Small intestine (tissue), 7 donors: Measurements from ENCODE around the gene RASGRP3. TPM values are rescaled to one million over a fixed set of nuclear protein-coding genes. Genes with fewer than 3 reads are reported as not detected.

Source experiments
- DNase-seq, 2 donors: peaks; one replicate each; pipeline versions ENCODE4 v3.0.0 to v3.0.0-alpha.2; 2013
- FAIRE-seq: peaks from 2 replicates; lab custom pipeline; 2012; peaks lifted over from hg19 to GRCh38; lab: Jason Lieb, UNC
- H3K27ac ChIP-seq, 3 donors: one replicate each; pipeline ENCODE4 v1.5.1; 2013; ENCODE audit warnings: low read length in 2 of 3, mild to moderate bottlenecking in 2 of 3, control low read depth in 1 of 3, inconsistent platforms in 1 of 3, low read depth in 1 of 3, moderate library complexity in 1 of 3
- H3K27me3 ChIP-seq, 3 donors: one replicate each; pipeline ENCODE4 v1.6.1; 2013; ENCODE audit warnings: low read length in 3 of 3, inconsistent platforms in 1 of 3; ENCODE audit not compliant: control insufficient read depth in 3 of 3, insufficient read depth in 3 of 3
- H3K36me3 ChIP-seq, 3 donors: one replicate each; pipeline ENCODE4 v1.6.1; 2013; ENCODE audit warnings: low read length in 3 of 3, inconsistent platforms in 1 of 3, low read depth in 1 of 3, mild to moderate bottlenecking in 1 of 3, moderate library complexity in 1 of 3; ENCODE audit not compliant: control insufficient read depth in 3 of 3, insufficient read depth in 2 of 3
- H3K4me1 ChIP-seq, 3 donors: one replicate each; pipeline ENCODE4 v1.6.1; 2013; ENCODE audit warnings: low read length in 2 of 3, inconsistent platforms in 1 of 3, low read depth in 1 of 3, mild to moderate bottlenecking in 1 of 3, moderate library complexity in 1 of 3; ENCODE audit not compliant: control insufficient read depth in 3 of 3, insufficient read depth in 2 of 3
- H3K4me3 ChIP-seq, 3 donors: one replicate each; pipeline ENCODE4 v1.5.1; 2013; ENCODE audit warnings: low read length in 3 of 3, control low read depth in 1 of 3, inconsistent platforms in 1 of 3, low read depth in 1 of 3, mild to moderate bottlenecking in 1 of 3, moderate library complexity in 1 of 3
- H3K9me3 ChIP-seq, 2 donors: one replicate each; pipeline ENCODE4 v1.6.1; 2013; ENCODE audit warnings: low read depth in 1 of 2, low read length in 1 of 2; ENCODE audit not compliant: control insufficient read depth in 2 of 2, insufficient read depth in 1 of 2
- WGBS, 3 donors: extraction: QIAGEN DNeasy Blood & Tissue Kit; methylation state at CpG; one replicate each; pipeline ENCODE4 v1.1.7; 2013; 5-methylcytosine and 5-hydroxymethylcytosine counted together
- polyA plus RNA-seq, 4 donors: library from polyadenylated mRNA; stranded (reverse) in 3 of 4; unstranded in 1 of 4; fragments of 200-250 nt in 3 of 4; fragments of 120-200 nt in 1 of 4; gene quantifications; one replicate each; pipeline versions ENCODE4 v1.2.1 to v1.2.3, GENCODE V29; 2013
- donor health status: healthy with polysubstance abuse.
- donor health status: control.
- donor health status: control.
- donor health status: Bipolar disorder and iron deficiency.
- donor health status: healthy.

RASGRP3 gene
- polyA plus RNA-seq, 4 donors = 1.6 to 7.9 (median 3.9) TPM

DNA sequence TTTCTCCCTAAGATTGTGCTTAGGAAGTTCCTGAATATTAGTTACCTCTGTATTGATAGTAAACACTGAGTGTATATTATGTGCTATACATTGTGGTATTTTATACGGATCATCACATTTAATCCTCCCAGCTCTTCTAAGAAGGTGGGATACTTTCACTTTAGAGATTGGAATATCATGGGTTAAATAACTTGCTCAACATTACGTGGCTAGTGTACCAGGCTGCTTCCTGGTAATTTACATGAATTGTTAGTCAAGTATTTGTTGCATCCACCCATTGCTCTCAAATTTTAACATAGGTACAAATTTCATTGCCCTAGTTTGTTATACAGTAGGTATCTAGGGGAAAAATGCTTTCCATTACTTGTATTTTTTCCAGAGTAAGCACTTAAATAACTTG, 101.2 kb downstream of the RASGRP3 start:
- FAIRE-seq (no peak), DNase-seq (no peak)
- Histone ChIP-seq H3K27ac (no peak overlapping the region), H3K36me3 (no peaks in the 10 kb centered on the region), H3K9me3 (no peaks in the 10 kb centered on the region), H3K4me1 (no peaks in the 10 kb centered on the region), H3K4me3 (no peak overlapping the region), H3K27me3 (no peaks in the 10 kb centered on the region)
- WGBS, 3 donors = 51 to 55% (median 53%) methylated on average over 2 of the region's 2 CpGs

DNA sequence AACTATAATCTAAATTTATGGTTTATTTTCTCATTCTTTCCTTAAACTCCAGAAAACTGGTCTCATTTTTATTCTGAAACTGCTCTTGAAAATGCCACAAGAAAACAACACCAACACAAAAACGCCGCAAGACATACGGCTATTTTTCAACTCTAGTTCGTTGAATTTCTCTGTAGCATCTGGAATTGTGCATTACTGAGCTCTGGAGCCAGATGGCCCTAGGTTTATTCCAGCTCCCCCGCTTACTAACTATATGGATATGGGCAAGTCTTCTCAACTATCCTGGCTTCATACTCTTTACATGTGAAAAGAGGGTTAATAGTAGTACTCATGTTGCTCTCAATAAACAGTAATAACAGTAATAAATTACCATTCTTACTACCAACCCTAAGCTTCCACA, 102.8 kb downstream of the RASGRP3 start:
- no peak for FAIRE-seq
- no peak for DNase-seq
- Histone ChIP-seq H3K4me1 (no peaks in the 10 kb centered on the region), H3K36me3 (no peaks in the 10 kb centered on the region), H3K9me3 (no peaks in the 10 kb centered on the region), H3K4me3 (no peak overlapping the region), H3K27me3 (no peaks in the 10 kb centered on the region), H3K27ac (no peak overlapping the region)
- WGBS, 3 donors = 90 to 95% (median 95%) methylated on average over 5 of the region's 5 CpGs

DNA sequence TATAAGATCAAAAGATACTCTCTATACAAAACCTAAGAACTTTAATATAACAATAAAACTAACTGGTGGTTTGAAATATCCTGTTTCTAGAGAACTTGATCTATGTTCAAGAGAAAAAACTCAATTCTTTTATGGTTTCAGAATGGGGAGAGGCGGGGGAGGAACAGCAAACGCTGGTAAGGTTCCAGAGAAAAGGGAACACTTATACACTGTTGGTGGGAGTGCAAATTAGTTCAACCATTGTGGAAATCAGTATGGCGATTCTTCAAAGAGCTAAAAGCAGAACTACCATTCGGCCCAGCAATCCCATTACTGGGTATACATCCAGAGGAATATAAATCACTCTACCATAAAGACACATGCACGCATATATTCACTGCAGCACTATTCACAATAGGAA, 105.4 kb downstream of the RASGRP3 start:
- Histone ChIP-seq H3K36me3 (peaks cover 0 to 10% (median 9%) of the 10 kb centered on the region in 3 donors), H3K4me1 (no peaks in the 10 kb centered on the region), H3K27ac (no peak overlapping the region), H3K27me3 (no peaks in the 10 kb centered on the region), H3K9me3 (no peaks in the 10 kb centered on the region), H3K4me3 (no peak overlapping the region)
- 80 to 91% (median 89%) methylated on average over 5 of the region's 5 CpGs for WGBS, 3 donors
- DNase-seq (no peak), FAIRE-seq (no peak)

DNA sequence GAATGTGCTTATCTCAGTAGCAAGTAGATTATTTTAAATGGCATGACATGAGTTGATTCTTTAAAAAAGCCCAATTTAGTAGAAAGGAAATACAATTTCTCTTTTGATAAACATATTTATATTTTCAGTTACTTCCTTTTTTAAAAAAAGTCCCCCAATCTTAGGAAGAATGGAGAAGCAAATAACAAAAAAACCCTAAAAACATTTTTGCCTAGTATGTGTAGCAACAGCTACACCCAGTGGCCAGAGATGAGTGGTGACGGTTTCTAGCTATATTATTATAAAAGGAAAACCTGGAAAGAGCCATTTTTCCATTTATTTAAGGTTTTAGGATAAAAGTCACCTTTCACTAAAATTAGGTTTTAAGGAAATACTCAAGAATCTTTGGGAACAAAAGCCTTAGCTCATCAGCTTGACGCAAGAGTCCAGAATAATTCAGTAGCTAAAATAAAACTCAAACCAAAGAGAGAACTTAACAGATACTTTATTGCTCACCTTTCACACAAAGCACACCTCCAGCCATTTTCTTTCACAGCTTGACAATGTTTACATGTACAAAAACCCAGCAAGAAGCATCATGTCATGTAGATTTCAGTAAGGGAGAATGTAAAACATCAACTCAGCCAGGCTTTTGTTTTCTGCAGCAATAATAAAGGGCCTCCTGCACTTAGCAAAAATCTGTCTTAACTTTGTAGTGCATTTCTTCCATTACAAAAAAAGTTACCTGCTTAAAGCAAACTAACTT, 106.9 kb downstream of the RASGRP3 start:
- no peak overlapping the region for H3K27ac ChIP-seq
- no peaks in the 10 kb centered on the region for H3K9me3 ChIP-seq
- DNase-seq = peak; percentile 18 to 41
- 28 to 44% (median 39%) methylated on average over 2 of the region's 2 CpGs for WGBS, 3 donors
- H3K4me1 ChIP-seq = no peaks in the 10 kb centered on the region
- FAIRE-seq = peak; percentile 84
- H3K4me3 ChIP-seq = no peak overlapping the region
- peaks cover 0 to 12% (median 9%) of the 10 kb centered on the region in 3 donors for H3K36me3 ChIP-seq
- H3K27me3 ChIP-seq = no peaks in the 10 kb centered on the region

DNA sequence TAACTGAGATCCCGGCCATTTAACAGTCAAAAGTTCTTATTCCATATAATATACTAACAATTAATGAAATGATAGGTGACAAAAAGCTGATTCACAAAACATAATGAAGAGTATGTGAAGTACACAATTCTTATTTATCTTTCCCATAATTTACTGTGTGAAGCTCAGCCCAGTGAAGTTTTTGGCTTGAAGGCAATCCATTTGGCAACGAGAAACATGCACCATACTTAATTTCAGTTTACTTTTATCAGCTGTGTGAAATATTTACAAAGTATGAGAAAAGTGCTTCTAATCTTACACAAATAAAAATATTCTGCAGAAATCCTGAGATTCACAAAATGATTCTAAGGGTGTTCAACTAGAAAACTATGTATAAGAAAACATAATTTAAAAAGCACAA, 110.3 kb downstream of the RASGRP3 start:
- no peak overlapping the region for H3K27ac ChIP-seq

DNA sequence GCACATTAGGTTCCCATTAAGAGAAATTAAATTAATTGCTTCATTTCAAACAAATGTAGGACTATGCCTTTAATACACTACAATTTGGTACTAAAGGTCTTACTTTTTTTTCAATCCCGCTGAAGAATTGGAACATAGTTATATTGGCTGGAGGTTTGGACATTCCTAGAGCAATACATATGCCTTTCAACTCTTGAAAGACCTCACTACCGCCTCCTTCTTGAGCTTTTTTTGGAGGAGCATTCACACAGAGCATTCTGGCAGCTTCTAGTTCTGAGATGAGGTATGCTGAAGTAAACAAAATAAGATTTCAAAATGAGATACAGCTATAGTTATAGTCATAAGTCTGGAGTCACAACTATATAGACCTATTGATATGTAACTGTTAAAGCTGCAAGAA, 111.8 kb downstream of the RASGRP3 start:
- DNase-seq (no peak), FAIRE-seq (no peak)
- Histone ChIP-seq H3K4me3 (no peak overlapping the region), H3K36me3 (peaks cover 0 to 17% (median 16%) of the 10 kb centered on the region in 3 donors), H3K9me3 (no peaks in the 10 kb centered on the region), H3K4me1 (no peaks in the 10 kb centered on the region), H3K27ac (no peak overlapping the region), H3K27me3 (no peaks in the 10 kb centered on the region)
- WGBS, 3 donors = 71 to 87% (median 83%) methylated on average over 2 of the region's 2 CpGs

More for the DNA sequence above, 110.3 kb downstream of the RASGRP3 start:
- no peak overlapping the region for H3K4me3 ChIP-seq
- 77 to 88% (median 84%) methylated on average over 2 of the region's 2 CpGs for WGBS, 3 donors
- FAIRE-seq (no peak), DNase-seq (no peak)
- H3K4me1 ChIP-seq = no peaks in the 10 kb centered on the region
- H3K27me3 ChIP-seq = no peaks in the 10 kb centered on the region
- peaks cover 0 to 17% (median 9%) of the 10 kb centered on the region in 3 donors for H3K36me3 ChIP-seq
- H3K9me3 ChIP-seq = no peaks in the 10 kb centered on the region

DNA sequence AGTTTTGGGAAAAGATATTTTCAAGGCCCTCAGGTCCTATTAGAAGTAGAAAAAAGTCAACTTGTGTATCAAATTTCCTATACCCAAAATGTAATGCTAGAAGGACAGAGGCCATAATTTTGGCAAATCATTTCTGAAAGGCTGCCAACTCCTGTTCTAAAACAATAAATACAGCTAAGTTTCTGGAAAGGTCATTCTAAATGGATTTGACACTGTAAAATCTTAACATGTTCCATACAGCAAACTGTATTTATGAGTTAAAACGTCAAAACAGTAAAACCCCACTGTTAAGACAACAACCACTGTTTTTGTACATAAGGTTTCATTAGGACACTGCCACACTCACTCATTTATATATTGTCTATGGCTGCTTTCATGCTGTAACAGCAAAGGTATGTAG, 113.0 kb downstream of the RASGRP3 start:
- no peak for DNase-seq
- no peaks in the 10 kb centered on the region for H3K4me1 ChIP-seq
- no peaks in the 10 kb centered on the region for H3K9me3 ChIP-seq
- 44 to 64% (median 48%) methylated on average over 1 of the region's 1 CpG for WGBS, 3 donors
- no peak overlapping the region for H3K27ac ChIP-seq
- H3K4me3 ChIP-seq = no peak overlapping the region
- peaks cover 0 to 16% (median 16%) of the 10 kb centered on the region in 3 donors for H3K36me3 ChIP-seq
- FAIRE-seq = no peak
- no peaks in the 10 kb centered on the region for H3K27me3 ChIP-seq

DNA sequence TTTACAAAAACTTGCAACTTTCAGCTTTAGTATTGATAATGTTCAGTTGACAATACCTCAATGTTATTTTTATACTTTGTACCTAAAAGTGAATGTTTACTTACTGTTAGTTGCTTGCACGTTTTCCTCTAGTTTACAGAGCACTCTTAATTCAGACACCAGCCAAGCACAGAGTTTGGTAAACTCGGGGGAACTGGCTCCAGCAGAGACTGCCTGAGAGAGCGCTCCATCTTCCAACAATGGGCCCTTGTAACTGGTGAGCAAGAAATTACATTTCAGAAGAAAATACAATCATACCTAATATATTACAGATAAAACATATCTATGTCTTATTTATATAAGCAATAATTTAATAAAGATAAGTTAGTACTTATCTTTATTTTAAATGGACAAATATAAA, 118.9 kb downstream of the RASGRP3 start:
- 63 to 74% (median 66%) methylated on average over 3 of the region's 3 CpGs for WGBS, 3 donors
- FAIRE-seq (no peak), DNase-seq (no peak)
- Histone ChIP-seq H3K36me3 (peaks cover 0 to 7% (median 0%) of the 10 kb centered on the region in 3 donors), H3K27ac (no peak overlapping the region), H3K4me1 (peaks cover 0 to 3% (median 3%) of the 10 kb centered on the region in 3 donors), H3K9me3 (no peaks in the 10 kb centered on the region), H3K4me3 (no peak overlapping the region), H3K27me3 (no peaks in the 10 kb centered on the region)
